HG02623 (cell line): Measurements from ENCODE around the gene CREB3L4.
"Not testable (repeated sequence)": the region's sequence is repeated elsewhere in the genome, so short reads cannot be mapped to it uniquely, and the experiment has no call there.

Source experiments
- ATAC-seq: cut with Tn5 transposase; IDR thresholded peaks from one replicate; pipeline ENCODE4 v1.9.1; 2021; ENCODE audit warnings: moderate library complexity; ENCODE audit not compliant: unreplicated experiment

CREB3L4 gene

GRCh38 chr1:153958111-153958960 is 9.4 kb upstream of the CREB3L4 start, which contains the start of gene CRTC2:
Gene CRTC2, minus strand, starts transcription at chr1:153958612. Its CDS starts 115 bp downstream, at chr1:153958497.
- ATAC-seq: peak; percentile 79

GRCh38 chr1:153958961-153959260 is 8.8 kb upstream of the CREB3L4 start:
- ATAC-seq: no peak

- no peak for ATAC-seq
Observed at GRCh38 chr1:153959454-153959853, 8.2 kb upstream of the CREB3L4 start.

GRCh38 chr1:153960206-153960605 is 7.5 kb upstream of the CREB3L4 start:
- ATAC-seq: no peak

- no peak for ATAC-seq
Observed at GRCh38 chr1:153961421-153961820, 6.3 kb upstream of the CREB3L4 start.

GRCh38 chr1:153962088-153963029 is 5.3 kb upstream of the CREB3L4 start:
- ATAC-seq: no peak

GRCh38 chr1:153963030-153963849 is 4.5 kb upstream of the CREB3L4 start, which contains the start of gene SLC39A1:
Gene SLC39A1, minus strand, starts transcription at chr1:153963537. Its CDS starts 822 bp downstream, at chr1:153962715.
- peak; percentile 43 for ATAC-seq

- no peak for ATAC-seq
Observed at GRCh38 chr1:153963850-153964331, 3.8 kb upstream of the CREB3L4 start.

GRCh38 chr1:153968000-153968363 is 280 bp downstream of the CREB3L4 start:
- ATAC-seq: no peak

- ATAC-seq: no peak
Observed at GRCh38 chr1:153968408-153968807, 706 bp downstream of the CREB3L4 start.

GRCh38 chr1:153968972-153969371 is 1.3 kb downstream of the CREB3L4 start:
- ATAC-seq: no peak

- no peak for ATAC-seq
Observed at GRCh38 chr1:153970346-153970745, 2.6 kb downstream of the CREB3L4 start.

GRCh38 chr1:153973071-153973470 is 5.4 kb downstream of the CREB3L4 start:
- no peak for ATAC-seq

GRCh38 chr1:153973525-153973924 is 5.8 kb downstream of the CREB3L4 start:
- ATAC-seq: no peak

- no peak for ATAC-seq
Observed at GRCh38 chr1:153976819-153977249, 9.1 kb downstream of the CREB3L4 start.

- ATAC-seq: no peak
Observed at GRCh38 chr1:153977250-153978240, 9.8 kb downstream of the CREB3L4 start, which contains the start of gene JTB. Gene JTB, minus strand, starts transcription at chr1:153977674. Its CDS starts 422 bp downstream, at chr1:153977252.

GRCh38 chr1:153978274-153978909 is 10.7 kb downstream of the CREB3L4 start:
- ATAC-seq: no peak

- not testable (repeated sequence) for ATAC-seq
Observed at GRCh38 chr1:153979091-153979490, 11.4 kb downstream of the CREB3L4 start.

- ATAC-seq: not testable (repeated sequence)
Observed at GRCh38 chr1:153981735-153982134, 14.0 kb downstream of the CREB3L4 start.
